IPS-18c (cell line): ENCODE measurements around the gene SOX3.

Source experiments
- H3K4me3 ChIP-seq: 2 replicates; pipeline ENCODE4 v1.7.0; 2013; ENCODE audit warnings: low read depth, mild to moderate bottlenecking, low read length, moderate library complexity; ENCODE audit not compliant: insufficient read depth
- H3K9me3 ChIP-seq: one replicate; pipeline ENCODE4 v1.6.1; 2013; ENCODE audit warnings: mild to moderate bottlenecking, low read length, moderate library complexity; ENCODE audit not compliant: control insufficient read depth, insufficient read depth

Gene SOX3

DNA sequence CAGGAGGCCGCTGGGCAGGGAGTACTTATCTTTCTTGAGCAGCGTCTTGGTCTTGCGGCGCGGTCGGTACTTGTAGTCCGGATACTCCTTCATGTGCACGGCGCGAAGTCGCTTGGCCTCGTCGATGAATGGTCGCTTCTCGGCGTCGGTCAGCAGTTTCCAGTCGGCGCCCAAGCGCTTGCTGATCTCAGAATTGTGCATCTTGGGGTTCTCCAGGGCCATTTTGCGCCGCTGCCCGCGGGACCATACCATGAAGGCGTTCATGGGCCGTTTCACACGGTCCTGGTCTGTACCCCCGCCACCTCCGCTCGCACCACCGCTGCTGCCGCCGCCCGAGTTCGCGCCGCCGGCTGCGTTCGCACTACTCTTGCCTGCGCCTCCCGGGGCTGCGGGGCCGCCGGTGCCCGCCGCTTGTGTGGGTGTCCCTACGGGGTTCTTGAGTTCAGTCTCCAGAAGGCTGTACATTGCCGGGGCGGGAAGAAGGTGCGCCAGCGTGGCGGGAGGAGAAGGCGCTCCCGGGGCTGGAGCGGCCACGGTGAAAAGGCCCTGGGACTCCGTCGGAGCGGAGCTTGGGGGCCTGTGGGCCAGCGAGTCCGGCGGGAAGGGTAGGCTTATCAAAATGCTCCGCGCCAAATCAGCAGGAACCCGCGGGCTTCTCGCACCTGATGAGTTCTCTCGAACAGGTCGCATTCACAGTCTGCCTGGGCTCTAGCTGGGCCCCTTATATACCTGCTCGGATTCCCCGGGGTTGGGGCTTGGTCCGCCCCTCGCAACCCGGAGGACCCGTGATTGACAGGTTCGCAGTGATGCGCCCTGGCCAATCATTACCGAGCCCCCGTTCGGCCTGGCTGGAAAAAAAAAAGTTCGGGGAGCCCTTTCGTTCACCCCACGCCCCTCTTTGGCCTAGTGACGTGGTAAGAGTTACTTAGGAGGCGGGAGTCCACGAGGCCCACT is at the start of gene SOX3:
TSS of gene SOX3 (minus strand) at position 699 of the 954 bp plus-strand sequence. CDS start at position 690, 9 bp downstream.
- peaks cover 15% of the 10 kb centered on the region for H3K9me3 ChIP-seq
- H3K4me3 ChIP-seq, result peak within 1 kb of the TSS; percentile 52

DNA sequence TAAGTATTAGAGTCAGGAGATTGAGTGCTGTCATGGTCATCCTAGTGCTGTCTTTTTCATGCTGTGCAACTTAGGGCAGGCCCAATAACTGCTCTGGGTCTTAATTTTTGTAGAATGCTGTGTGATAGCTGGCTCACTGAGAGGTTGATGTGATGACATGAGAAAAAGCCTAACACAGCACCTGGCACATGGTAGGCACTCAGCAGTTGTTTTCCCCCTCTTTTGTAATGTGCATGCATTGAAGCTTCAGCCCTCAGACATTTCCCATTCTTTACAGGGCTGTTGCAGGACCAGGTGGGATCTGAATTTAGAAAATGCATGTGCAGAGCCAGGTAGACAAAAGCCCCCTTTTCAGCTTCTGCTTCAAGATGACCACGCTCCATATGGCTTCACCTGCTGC is 44.1 kb upstream of the SOX3 start:
- Histone ChIP-seq H3K4me3 (no peak overlapping the region), H3K9me3 (no peaks in the 10 kb centered on the region)

DNA sequence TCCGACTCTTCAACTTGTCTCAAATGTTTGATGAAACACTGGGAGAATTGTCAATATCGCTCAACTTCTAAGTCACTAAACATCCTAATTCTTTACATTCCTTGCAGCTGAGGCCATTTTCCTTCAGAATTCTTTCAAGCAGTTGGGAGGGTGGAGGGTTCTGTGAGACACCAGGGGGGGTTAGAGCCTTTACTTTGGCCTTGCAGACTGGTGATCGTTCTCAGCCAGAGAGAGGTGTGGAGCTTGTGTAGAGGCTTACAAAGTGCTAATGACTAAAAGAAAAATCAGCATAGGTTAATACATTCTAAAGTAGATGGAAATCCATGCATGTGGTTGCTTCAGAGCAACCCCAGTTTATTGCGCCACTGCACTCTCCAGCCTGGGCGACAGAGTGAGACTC is 21.3 kb upstream of the SOX3 start:
- H3K9me3 ChIP-seq, result no peaks in the 10 kb centered on the region
- no peak overlapping the region for H3K4me3 ChIP-seq

DNA sequence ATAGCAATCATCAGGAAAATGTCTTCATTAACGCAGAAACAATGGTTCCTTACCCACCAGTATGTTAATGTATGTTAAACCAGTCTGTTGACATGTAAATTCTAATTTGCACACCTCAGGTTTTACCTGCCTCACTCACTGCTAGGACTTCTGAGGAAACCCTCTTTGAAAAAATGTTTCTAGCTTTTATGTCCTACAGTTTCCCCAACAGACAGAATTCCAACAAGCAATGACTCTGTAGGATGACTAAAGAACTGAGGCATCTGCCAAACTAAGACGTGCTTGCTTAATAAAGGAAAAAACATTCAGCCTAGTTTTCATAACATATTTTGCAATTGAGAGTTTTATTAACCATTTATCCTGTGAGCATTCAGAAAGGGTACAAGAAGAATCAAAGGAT is 20.6 kb upstream of the SOX3 start:
- H3K4me3 ChIP-seq, result no peak overlapping the region
- no peaks in the 10 kb centered on the region for H3K9me3 ChIP-seq

DNA sequence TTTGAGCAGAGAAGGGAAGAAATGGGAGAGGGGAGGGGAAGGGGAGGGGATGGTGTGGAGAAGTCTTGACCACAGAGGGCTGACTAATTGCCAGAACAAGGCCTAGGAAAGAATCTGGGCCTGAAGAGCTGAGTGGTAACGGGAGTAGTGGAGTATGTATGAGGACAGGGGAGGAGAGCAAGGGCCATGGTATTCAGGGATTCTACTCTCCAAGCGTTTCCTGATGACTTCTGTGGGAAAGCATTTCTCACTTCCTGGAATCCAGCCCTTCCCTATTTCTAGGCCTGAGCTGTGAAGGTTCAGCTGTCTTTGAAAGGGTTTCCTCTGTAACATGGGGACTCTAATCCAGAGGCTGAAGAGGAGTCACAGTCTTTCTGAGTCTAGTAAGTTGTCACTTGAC is 19.7 kb upstream of the SOX3 start:
- no peak overlapping the region for H3K4me3 ChIP-seq

DNA sequence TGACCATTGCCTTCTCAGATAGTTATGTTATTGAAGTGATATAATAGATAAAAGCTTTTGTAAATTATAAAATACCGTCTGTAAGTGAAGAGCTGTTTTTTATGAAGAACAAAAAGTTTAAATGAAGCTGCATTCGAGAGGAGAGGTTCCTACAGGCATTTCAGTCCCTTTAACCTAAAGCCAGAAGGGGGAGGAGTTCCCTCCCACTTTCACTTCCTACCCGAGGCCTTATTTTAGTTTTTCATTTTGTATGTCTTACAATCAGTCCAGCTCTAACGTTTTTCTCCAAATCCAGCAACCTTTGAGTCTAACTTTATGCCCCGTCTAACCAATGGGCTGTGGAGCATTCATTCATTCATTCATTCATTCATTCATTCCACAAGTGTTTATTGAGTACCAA is 16.5 kb upstream of the SOX3 start:
- no peaks in the 10 kb centered on the region for H3K9me3 ChIP-seq
- no peak overlapping the region; the same call in 1 of the 2 replicates for H3K4me3 ChIP-seq

More for the DNA sequence above, 19.7 kb upstream of the SOX3 start:
- no peaks in the 10 kb centered on the region for H3K9me3 ChIP-seq

DNA sequence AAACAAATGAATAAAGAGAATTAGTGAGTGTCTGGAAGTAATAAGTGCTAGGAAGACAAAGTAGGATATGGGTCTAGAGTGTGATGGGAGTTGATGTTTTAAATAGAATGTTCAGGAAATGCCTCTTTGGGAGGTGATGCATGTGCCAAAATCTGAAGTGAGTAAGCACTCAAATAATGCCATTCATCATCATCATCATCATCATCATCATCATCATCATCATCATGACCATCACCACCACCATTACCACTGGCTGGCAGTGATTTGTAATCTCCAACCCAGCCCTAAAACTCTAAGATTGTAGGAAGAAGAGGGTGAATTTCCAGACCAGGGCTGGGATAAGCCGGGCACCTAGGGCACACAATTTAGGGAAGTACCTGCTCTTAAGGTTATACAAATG is 9.7 kb upstream of the SOX3 start:
- H3K9me3 ChIP-seq, result peaks cover 8% of the 10 kb centered on the region
- H3K4me3 ChIP-seq, result no peak overlapping the region

DNA sequence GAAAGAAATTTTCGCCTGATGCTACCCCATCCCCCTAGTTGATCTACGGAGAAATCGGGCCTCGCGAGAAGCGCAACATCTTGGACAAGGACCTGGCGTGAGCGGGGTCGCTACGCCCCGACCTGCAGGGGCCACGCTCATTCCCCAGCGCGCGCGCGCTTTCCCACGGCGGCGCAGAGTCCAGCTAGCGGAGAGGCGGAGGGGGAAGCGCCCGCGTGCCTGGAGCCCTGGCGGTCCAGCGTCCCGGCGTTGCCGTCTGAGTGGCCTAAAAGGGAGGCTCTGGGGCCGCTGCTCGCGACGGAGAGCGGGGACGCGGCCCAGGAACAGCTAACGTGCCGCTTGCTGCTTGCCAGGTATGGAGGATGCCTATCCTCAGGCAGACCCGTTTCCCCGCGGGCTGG is 6.0 kb upstream of the SOX3 start:
- Histone ChIP-seq H3K4me3 (peak overlapping the region; percentile 46), H3K9me3 (peaks cover 15% of the 10 kb centered on the region)

DNA sequence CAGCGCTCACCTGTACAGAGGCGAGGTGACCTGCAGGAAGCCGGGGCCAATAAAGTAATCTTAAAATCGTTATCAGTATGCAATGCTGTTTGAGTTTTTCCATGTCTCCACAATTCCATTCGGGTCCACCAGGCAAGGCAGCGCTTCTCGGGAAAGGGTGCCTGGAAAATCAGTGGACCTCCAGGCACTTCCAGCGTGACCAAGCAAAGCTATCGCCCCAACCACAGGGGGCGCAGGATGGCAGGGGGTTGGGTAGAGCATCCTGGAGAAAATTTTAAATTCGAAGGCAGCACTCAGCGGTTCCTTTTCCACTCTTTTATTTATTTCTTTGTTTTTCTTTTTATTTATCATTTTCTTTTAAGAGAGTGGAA is 5.4 kb upstream of the SOX3 start:
- H3K4me3 ChIP-seq, result peak overlapping the region; percentile 11; the same call in 1 of the 2 replicates

DNA sequence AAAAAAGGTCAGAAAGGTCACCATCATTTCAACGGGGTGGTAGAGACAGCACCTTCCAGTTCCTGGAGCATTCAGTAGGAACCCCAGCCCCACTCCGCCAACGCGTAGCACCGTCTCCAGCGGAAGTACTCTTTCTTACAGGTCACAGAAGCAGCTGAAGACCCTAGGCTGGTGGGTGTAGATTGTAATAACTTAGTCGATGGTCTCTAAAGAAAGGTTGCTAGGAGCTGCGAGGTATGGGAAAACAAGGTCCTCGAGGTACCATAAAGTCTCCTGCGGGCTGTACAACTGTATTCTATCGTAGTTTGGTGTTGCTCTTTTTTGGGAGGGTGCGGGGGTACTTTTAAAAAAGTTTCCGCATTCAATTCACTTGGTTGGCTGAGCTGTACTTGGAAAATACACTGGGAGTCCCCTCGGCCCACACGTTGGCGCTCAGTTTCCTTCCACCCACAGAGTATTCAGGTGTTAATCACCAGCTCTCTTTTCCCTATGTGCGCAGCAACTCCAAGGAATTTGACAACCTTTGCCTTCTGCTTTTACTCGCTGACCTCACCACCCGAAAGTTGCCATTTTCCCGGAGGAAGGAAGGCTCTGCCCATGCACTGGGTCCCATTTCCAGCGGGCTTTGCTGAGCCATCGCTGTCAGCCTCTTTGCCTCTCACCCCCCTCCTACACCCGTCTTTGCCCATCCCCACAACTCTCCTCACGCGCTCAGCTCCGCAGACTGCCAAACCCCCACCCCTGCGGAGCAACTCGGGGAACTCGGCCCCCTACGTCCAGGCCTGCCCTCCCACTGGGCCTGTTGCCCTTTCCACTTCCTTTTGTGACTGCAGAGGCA is 4.8 kb upstream of the SOX3 start:
- Histone ChIP-seq H3K9me3 (peaks cover 15% of the 10 kb centered on the region), H3K4me3 (peak overlapping the region; percentile 11)

More for the DNA sequence above, 5.4 kb upstream of the SOX3 start:
- peaks cover 15% of the 10 kb centered on the region for H3K9me3 ChIP-seq

DNA sequence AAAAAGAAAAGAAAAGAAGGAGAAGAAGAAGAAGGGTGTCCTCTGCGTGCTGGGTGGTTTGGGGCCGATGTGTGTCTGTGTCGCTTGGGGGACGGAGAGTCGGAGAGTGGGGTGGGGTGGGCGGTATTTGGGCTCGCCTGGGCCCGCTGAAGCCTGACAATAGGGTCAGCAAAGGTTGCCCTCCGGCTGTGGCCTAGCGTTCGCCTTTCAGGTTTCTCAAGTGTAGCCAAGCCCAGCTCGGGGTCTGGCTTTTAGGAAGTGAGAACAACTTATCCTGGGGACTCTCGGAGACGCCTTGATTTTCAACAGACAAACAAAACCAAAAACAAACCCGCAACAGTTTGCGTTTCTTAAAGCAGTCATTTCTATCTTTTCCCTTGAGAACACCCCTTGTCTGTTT is 4.1 kb upstream of the SOX3 start:
- H3K4me3 ChIP-seq, result no peak overlapping the region; the same call in 1 of the 2 replicates
- peaks cover 17% of the 10 kb centered on the region for H3K9me3 ChIP-seq

DNA sequence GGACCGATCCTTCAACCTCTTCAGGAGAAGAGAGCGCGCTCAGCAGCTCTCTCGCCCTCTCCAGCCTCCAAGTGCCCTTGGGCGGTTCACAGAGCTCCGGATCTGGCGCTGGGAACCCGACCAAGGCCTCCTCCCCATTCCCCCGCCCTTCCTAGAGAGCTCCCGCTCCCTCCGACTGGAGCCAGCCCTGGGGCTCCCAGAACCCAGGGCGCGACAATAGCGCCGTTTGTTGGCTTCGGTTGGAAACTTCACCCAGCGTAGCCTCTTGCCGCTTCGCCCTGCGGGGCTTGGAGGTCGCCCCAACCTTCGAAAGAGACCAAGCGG is 3.1 kb upstream of the SOX3 start:
- Histone ChIP-seq H3K4me3 (peak overlapping the region; percentile 36), H3K9me3 (peaks cover 19% of the 10 kb centered on the region)

DNA sequence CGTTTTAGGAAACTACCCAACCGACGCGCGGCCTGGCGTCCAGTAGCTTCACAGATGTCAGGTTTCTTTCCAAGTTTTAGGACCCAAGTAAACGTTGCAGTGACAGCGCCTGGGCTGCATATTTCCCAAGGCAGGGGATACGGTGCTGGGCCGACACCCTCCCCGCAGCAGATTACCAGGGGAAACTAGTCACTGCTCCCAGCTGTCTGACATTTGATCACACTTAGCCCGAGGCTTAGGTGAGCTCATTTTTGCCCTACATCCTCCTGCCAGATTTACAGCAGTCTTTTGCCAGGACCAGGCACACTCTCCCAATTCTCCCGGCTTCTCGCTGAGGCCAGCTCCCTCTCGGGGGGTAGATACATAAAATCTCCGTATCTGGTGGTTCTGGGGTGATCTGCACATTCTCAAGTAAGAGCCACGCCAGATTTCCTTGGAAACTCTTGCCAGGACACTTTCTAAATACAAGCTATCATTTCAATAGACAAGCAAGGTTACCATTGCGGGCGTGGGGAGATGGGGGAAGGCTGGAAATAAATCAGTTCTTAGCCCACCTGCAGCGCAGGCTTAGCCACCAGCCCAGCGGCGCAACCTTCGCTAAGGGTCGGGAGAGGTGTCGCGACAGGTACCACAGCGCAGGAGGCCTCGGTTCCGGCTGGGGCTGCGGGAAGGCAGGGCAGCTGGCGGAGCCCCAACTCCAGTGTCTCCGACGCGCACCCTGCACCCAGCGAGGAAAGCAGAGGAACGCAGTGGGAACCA is 2.5 kb upstream of the SOX3 start:
- peak overlapping the region; percentile 36 for H3K4me3 ChIP-seq
- peaks cover 21% of the 10 kb centered on the region for H3K9me3 ChIP-seq

DNA sequence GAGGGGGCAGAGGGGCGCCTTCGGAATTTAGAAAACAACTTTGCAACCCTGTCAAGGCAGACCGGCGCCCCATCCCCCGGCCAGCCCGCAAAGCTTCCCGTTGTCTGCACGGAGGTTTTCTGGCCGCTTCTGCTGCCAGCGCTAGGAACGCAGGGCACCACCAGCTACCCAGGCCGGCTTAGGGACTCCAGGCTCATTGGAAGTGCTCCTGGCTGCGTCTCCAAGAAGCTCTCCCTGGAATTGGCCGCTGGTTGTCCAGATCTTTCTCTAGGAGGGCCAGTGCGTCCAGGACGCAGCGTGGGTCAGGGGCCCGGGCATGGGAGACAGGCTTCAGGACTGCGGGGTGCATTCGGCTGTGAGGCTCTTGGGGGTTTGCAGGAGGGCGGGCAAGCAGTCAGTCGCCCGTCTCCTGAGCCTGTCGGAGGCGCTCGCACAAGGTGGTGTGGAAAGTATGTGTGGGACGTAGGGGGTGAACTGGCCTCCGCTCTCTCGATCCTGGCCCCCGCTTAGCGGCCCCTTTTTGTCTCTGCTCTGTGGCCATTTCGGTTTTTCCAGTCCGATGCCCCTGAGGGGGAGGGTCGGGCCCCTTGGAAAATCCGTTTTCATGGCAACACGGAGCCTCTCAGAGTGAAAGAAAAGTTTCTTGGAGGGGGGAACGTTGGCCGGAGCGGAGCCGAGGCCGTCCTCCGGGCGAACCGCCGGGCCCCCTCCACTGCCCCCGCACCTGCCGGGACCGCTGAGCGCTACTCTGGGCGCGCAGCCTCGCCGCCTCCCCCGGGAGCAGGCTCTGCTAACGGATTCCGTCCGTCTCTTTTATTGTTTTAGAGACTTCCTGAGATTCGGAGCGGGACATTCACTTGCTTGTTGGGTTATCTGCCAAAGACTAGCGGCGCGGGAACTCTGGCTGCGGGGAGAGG is 810 bp upstream of the SOX3 start:
- Histone ChIP-seq H3K4me3 (peak overlapping the region; percentile 43), H3K9me3 (peaks cover 21% of the 10 kb centered on the region)

DNA sequence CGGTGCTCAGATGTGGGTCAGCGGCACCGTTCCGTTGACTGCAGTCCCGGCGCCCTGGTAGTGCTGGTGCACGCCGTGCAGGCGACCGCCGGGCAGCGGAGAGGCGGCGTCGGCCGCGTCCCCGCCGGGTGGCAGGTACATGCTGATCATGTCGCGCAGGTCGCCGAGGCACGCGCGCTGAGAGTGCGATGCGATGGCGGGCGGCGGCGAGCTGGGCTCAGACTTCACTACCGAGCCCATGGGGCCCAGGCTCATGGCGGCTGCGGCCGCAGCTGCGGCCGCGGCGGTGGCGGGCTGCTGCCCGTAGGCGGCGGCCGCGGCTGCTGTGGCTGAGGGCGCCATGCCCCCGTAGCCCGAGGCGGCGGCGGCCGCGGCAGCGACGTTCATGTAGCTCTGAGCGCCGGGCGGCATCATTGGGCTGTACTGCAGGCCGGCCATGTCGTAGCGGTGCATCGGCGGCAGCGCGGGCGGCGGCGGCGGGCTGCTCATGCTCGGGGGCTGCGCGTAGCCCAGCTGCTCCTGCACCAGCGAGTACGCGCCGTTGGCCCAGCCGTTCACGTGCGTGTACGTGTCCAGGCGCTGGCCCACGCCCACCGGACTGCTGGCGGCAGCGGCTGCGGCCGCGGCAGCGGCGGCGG is 1.0 kb downstream of the SOX3 start:
- Histone ChIP-seq H3K4me3 (peak overlapping the region; percentile 52), H3K9me3 (peaks cover 17% of the 10 kb centered on the region)

DNA sequence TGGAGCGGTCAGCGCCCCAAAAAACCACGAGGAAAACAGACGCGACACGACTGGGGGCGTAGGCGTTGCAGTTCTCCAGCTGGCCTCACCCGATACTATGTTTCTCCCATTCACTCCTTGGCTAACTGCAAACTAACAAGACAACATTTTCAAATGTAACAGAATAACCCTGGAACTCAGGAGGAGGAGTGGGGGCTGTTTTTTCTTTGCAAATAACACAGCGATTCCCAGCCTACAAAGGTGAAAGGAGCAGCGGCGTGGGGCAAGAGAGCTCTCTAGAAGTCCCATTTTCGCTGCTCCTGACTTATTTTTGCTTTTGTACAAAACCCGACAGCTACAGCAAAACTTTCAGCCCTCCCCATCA is 1.6 kb downstream of the SOX3 start:
- Histone ChIP-seq H3K9me3 (peaks cover 15% of the 10 kb centered on the region), H3K4me3 (peak overlapping the region; percentile 46)
